HG02943 (cell line): Measurements from ENCODE around the gene CDC42SE1.

Experiments used
- ATAC-seq: cut with Tn5 transposase; IDR thresholded peaks from one replicate; pipeline ENCODE4 v1.9.1; 2021; ENCODE audit warnings: mild to moderate bottlenecking, low read depth, moderate library complexity; ENCODE audit not compliant: unreplicated experiment

Gene CDC42SE1

GRCh38 chr1:151054971-151055547 is 4.4 kb downstream of the CDC42SE1 start:
- ATAC-seq: no peak

- ATAC-seq: no peak
Observed at GRCh38 chr1:151051356-151052009, 7.9 kb downstream of the CDC42SE1 start.

GRCh38 chr1:151050051-151050688 is 9.3 kb downstream of the CDC42SE1 start:
- ATAC-seq: no peak

GRCh38 chr1:151049458-151049857 is 10.0 kb downstream of the CDC42SE1 start:
- no peak for ATAC-seq

GRCh38 chr1:151048645-151049032 is 10.8 kb downstream of the CDC42SE1 start:
- ATAC-seq: no peak

- ATAC-seq: no peak
Observed at GRCh38 chr1:151047925-151048644, 11.3 kb downstream of the CDC42SE1 start.

GRCh38 chr1:151047591-151047924 is 11.9 kb downstream of the CDC42SE1 start, which contains the start of gene C1orf56:
Gene C1orf56 (plus strand): TSS chr1:151047751. CDS start chr1:151047848, 97 bp downstream.
- ATAC-seq: no peak

- ATAC-seq: no peak
Observed at GRCh38 chr1:151043163-151043562, 16.3 kb downstream of the CDC42SE1 start.

GRCh38 chr1:151039521-151039920 is 19.9 kb downstream of the CDC42SE1 start:
- ATAC-seq: no peak

- no peak for ATAC-seq
Observed at GRCh38 chr1:151037032-151037431, 22.4 kb downstream of the CDC42SE1 start.

GRCh38 chr1:151036356-151036755 is 23.1 kb downstream of the CDC42SE1 start, which contains the start of gene BNIPL:
Gene BNIPL (plus strand): TSS chr1:151036586. CDS start chr1:151036726, 140 bp downstream.
- no peak for ATAC-seq

- ATAC-seq: no peak
Observed at GRCh38 chr1:151035167-151035566, 24.3 kb downstream of the CDC42SE1 start.

GRCh38 chr1:151032164-151032563 is 27.3 kb downstream of the CDC42SE1 start:
- no peak for ATAC-seq

GRCh38 chr1:151026460-151026859 is 33.0 kb downstream of the CDC42SE1 start:
- ATAC-seq: no peak

- ATAC-seq: no peak
Observed at GRCh38 chr1:151024540-151025146, 34.8 kb downstream of the CDC42SE1 start.

- ATAC-seq: no peak
Observed at GRCh38 chr1:151013518-151013917, 45.9 kb downstream of the CDC42SE1 start.

- ATAC-seq: no peak
Observed at GRCh38 chr1:151012684-151013471, 46.5 kb downstream of the CDC42SE1 start.

- ATAC-seq: no peak
Observed at GRCh38 chr1:151011154-151011850, 48.1 kb downstream of the CDC42SE1 start.

- no peak for ATAC-seq
Observed at GRCh38 chr1:151010346-151010726, 49.1 kb downstream of the CDC42SE1 start.
